Hepatocyte (in vitro differentiated cells): ENCODE data around the gene ARFRP1. TPM values are rescaled to one million over a fixed set of nuclear protein-coding genes. Genes with fewer than 3 reads are reported as not detected.
A peak's percentile ranks its signal among the peaks of the same experiment; 100 is the strongest.

Source experiments
- DNase-seq: peaks from one replicate; pipeline ENCODE4 v3.0.0-alpha.2; 2016; ENCODE audit warnings: low spot score
- H2AFZ ChIP-seq: fragments of 200-600 bp; sonication (generic); 2 replicates; pipeline ENCODE4 v1.6.0; 2016; ENCODE audit warnings: antibody characterized with exemption, mild to moderate bottlenecking
- H3K27ac ChIP-seq: fragments of 200-600 bp; sonication (generic); 2 replicates; pipeline ENCODE4 v1.5.1; 2016; ENCODE audit warnings: mild to moderate bottlenecking
- H3K27me3 ChIP-seq: fragments of 200-600 bp; sonication (generic); 2 replicates; pipeline ENCODE4 v1.6.1; 2016
- H3K36me3 ChIP-seq: fragments of 200-600 bp; sonication (generic); replicated peaks from 2 replicates; pipeline ENCODE4 v1.5.1; 2016; ENCODE audit warnings: low read depth; ENCODE audit not compliant: insufficient read depth
- H3K4me1 ChIP-seq: fragments of 200-600 bp; sonication (generic); 2 replicates; pipeline ENCODE4 v1.5.1; 2016; ENCODE audit warnings: mild to moderate bottlenecking, moderate library complexity; ENCODE audit not compliant: insufficient read depth
- H3K4me2 ChIP-seq: fragments of 200-600 bp; sonication (generic); 2 replicates; pipeline ENCODE4 v1.6.0; 2016
- H3K4me3 ChIP-seq: fragments of 200-600 bp; sonication (generic); 2 replicates; pipeline ENCODE4 v1.5.1; 2016; ENCODE audit warnings: mild to moderate bottlenecking
- H3K79me2 ChIP-seq: fragments of 200-600 bp; sonication (generic); 2 replicates; pipeline ENCODE4 v1.6.0; 2017; ENCODE audit warnings: mild to moderate bottlenecking
- H3K9me2 ChIP-seq: fragments of 200-600 bp; sonication (generic); replicated peaks from 2 replicates; pipeline ENCODE4 v1.6.0; 2017; ENCODE audit warnings: mild to moderate bottlenecking; ENCODE audit not compliant: insufficient read depth
- H3K9me3 ChIP-seq: fragments of 200-600 bp; sonication (generic); 2 replicates; pipeline ENCODE4 v1.5.1; 2016; ENCODE audit warnings: low read depth, mild to moderate bottlenecking
- H4K20me1 ChIP-seq: fragments of 200-600 bp; sonication (generic); 2 replicates; pipeline ENCODE4 v1.6.0; 2016; ENCODE audit warnings: mild to moderate bottlenecking; ENCODE audit not compliant: insufficient read depth, poor library complexity, severe bottlenecking
- EZH2 ChIP-seq: fragments of 200-600 bp; sonication (generic); IDR thresholded peaks from 2 replicates; pipeline ENCODE4 v1.6.1; 2016; ENCODE audit warnings: antibody characterized with exemption, mild to moderate bottlenecking, borderline replicate concordance
- EZH2phosphoT487 ChIP-seq: fragments of 200-600 bp; sonication (generic); IDR thresholded peaks from one replicate; pipeline ENCODE4 v1.6.1; 2018; ENCODE audit warnings: antibody characterized with exemption, mild to moderate bottlenecking, low read depth, moderate library complexity; ENCODE audit not compliant: unreplicated experiment, severe bottlenecking
- WGBS: methylation state at CpG from one replicate; pipeline ENCODE4 v1.1.6; 2016; ENCODE audit warnings: low lambda C conversion rate; ENCODE audit errors: missing lambda C conversion rate; 5-methylcytosine and 5-hydroxymethylcytosine counted together
- polyA plus RNA-seq: library from polyadenylated mRNA; unstranded; fragments of >200 nt; fragmentation: Nextera tagmentation; extraction: Ambion mirVana; gene quantifications from 2 replicates; pipeline ENCODE4 v1.2.1, GENCODE V29; 2016
- total RNA-seq: library from RNA; depleted of rRNA; stranded (reverse); fragments of >200 nt; gene quantifications from 2 replicates; pipeline ENCODE4 v1.2.3, GENCODE V29; 2014
- TF ChIP-seq, protein P1 (sequence below): fragments of 200-600 bp; sonication (generic); IDR thresholded peaks from 2 replicates; pipeline ENCODE4 v1.5.1; 2016; ENCODE audit warnings: antibody characterized with exemption, mild to moderate bottlenecking; ENCODE audit not compliant: poor library complexity

Gene ARFRP1
- total and polyA plus RNA-seq, 2 experiments from 2014 or later = 31.5 to 38.0 TPM

DNA sequence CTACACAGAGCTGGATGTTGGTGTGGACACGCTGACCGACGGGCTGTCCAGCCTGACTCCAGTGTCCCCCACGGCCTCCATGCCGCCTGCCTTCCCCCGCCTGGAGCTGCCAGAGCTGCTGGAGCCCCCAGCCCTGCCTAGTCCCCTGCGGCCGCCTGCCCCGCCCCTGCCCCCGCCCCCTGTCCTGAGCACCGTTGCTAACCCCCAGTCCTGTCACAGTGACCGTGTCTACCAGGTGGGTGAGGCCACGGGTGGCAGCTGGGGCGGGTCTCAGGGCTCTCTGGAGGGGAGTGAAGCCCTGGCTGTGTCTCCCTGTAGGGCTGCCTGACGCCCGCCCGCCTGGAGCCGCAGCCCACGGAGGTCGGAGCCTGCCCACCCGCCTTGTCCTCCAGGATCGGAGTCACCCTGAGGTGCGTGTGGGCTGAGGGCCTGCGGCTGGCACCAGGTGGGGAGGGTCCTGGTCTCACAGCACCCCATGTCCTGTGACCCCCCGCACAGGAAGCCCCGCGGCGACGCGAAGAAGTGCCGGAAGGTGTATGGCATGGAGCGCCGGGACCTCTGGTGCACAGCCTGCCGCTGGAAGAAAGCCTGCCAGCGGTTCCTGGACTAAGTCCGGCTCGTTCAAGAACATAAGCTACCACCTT is 34.7 kb upstream of the ARFRP1 start:
- no peaks in the 10 kb centered on the region for H3K9me2 ChIP-seq
- no peak overlapping the region for H3K4me3 ChIP-seq
- TF ChIP-seq EZH2 = no peak
- TF ChIP-seq, protein P1, sequence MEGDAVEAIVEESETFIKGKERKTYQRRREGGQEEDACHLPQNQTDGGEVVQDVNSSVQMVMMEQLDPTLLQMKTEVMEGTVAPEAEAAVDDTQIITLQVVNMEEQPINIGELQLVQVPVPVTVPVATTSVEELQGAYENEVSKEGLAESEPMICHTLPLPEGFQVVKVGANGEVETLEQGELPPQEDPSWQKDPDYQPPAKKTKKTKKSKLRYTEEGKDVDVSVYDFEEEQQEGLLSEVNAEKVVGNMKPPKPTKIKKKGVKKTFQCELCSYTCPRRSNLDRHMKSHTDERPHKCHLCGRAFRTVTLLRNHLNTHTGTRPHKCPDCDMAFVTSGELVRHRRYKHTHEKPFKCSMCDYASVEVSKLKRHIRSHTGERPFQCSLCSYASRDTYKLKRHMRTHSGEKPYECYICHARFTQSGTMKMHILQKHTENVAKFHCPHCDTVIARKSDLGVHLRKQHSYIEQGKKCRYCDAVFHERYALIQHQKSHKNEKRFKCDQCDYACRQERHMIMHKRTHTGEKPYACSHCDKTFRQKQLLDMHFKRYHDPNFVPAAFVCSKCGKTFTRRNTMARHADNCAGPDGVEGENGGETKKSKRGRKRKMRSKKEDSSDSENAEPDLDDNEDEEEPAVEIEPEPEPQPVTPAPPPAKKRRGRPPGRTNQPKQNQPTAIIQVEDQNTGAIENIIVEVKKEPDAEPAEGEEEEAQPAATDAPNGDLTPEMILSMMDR = no peak
- no peak for TF ChIP-seq EZH2phosphoT487
- no peaks in the 10 kb centered on the region for H4K20me1 ChIP-seq
- H3K79me2 ChIP-seq = peaks cover 6% of the 10 kb centered on the region
- DNase-seq = peak; percentile 10
- no peaks in the 10 kb centered on the region for H3K27me3 ChIP-seq
- no peaks in the 10 kb centered on the region for H3K36me3 ChIP-seq
- no peaks in the 10 kb centered on the region for H3K9me3 ChIP-seq
- H3K4me2 ChIP-seq = no peak overlapping the region
- H2AFZ ChIP-seq = no peak overlapping the region
- H3K27ac ChIP-seq = no peak overlapping the region
- peaks cover 27% of the 10 kb centered on the region for H3K4me1 ChIP-seq
- 94% methylated on average over 34 of the region's 37 CpGs for WGBS

DNA sequence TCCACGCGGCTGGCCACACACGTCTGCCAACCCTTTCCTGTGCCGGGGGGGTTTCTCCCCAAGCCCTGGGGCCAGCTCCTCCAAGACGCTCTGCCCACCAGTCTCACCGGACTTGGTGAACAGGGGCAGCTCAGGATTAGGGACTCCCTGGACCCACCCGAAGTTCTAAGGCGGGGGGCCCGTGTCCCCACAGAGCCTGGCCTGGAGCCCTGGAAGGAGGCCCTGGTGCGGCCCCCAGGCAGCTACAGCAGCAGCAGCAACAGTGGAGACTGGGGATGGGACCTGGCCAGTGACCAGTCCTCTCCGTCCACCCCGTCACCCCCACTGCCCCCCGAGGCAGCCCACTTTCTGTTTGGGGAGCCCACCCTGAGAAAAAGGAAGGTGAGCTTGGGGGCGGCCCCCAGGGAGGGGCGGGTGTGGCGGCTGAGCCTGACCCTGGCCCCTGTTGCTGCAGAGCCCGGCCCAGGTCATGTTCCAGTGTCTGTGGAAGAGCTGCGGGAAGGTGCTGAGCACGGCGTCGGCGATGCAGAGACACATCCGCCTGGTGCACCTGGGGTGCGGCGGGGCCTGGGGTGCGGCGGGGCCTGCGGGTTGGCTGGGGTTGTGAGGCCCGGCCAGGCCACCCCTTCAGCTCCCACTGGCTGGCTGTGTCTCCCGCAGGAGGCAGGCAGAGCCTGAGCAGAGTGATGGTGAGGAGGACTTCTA is 34.1 kb upstream of the ARFRP1 start:
- Histone ChIP-seq H2AFZ (no peak overlapping the region), H3K79me2 (peaks cover 6% of the 10 kb centered on the region), H3K4me2 (peak overlapping the region; percentile 95), H3K9me2 (no peaks in the 10 kb centered on the region), H4K20me1 (no peaks in the 10 kb centered on the region), H3K4me3 (no peak overlapping the region), H3K27me3 (no peaks in the 10 kb centered on the region), H3K4me1 (peaks cover 31% of the 10 kb centered on the region), H3K27ac (peak overlapping the region; percentile 98), H3K9me3 (no peaks in the 10 kb centered on the region), H3K36me3 (no peaks in the 10 kb centered on the region)
- TF ChIP-seq, protein P1 = no peak
- no peak for TF ChIP-seq EZH2
- no peak for TF ChIP-seq EZH2phosphoT487
- WGBS = 83% methylated on average over 15 of the region's 30 CpGs
- no peak for DNase-seq

DNA sequence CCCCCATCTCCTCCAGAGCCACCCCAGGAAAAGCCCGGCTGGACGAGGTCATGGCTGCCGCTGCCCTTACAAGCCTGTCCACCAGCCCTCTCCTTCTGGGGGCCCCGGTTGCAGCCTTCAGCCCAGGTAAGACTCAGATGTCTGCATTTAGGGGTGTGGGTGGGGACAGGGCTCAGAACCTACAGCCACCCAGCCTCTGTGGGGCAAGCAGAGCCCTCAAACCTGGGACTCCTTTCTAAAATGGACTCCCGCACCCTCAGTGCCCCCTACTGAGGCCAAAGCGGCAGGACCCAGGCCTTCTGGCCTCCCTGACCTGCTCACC is 33.5 kb upstream of the ARFRP1 start:
- peak overlapping the region; percentile 98 for H3K27ac ChIP-seq
- no peaks in the 10 kb centered on the region for H3K9me2 ChIP-seq
- peaks cover 31% of the 10 kb centered on the region for H3K4me1 ChIP-seq
- no peaks in the 10 kb centered on the region for H3K27me3 ChIP-seq
- H3K79me2 ChIP-seq = peaks cover 6% of the 10 kb centered on the region
- H2AFZ ChIP-seq = no peak overlapping the region
- no peaks in the 10 kb centered on the region for H3K9me3 ChIP-seq
- peak overlapping the region; percentile 95 for H3K4me2 ChIP-seq
- no peak for DNase-seq
- TF ChIP-seq, protein P1 = no peak
- no peak for TF ChIP-seq EZH2
- no peak for TF ChIP-seq EZH2phosphoT487
- H4K20me1 ChIP-seq = no peaks in the 10 kb centered on the region
- no peak overlapping the region for H3K4me3 ChIP-seq
- no peaks in the 10 kb centered on the region for H3K36me3 ChIP-seq
- WGBS = 45% methylated on average over 6 of the region's 6 CpGs
